Endodermal cell (in vitro differentiated cells): ENCODE measurements around the gene URB1. TPM values are rescaled to one million over a fixed set of nuclear protein-coding genes. Genes with fewer than 3 reads are reported as not detected.

ENCODE experiments used
- DNase-seq: peaks from one replicate; pipeline ENCODE4 v3.0.0-alpha.2; 2017
- H3K27ac ChIP-seq: 2 replicates; pipeline ENCODE4 v1.5.1; 2013; ENCODE audit warnings: mild to moderate bottlenecking, low read depth, low read length, moderate library complexity
- H3K27me3 ChIP-seq: 2 replicates; pipeline ENCODE4 v1.6.1; 2013; ENCODE audit warnings: mild to moderate bottlenecking, low read length, moderate library complexity; ENCODE audit not compliant: insufficient read depth, control insufficient read depth, poor library complexity, severe bottlenecking
- H3K36me3 ChIP-seq: 2 replicates; pipeline ENCODE4 v1.7.0; 2013; ENCODE audit warnings: mild to moderate bottlenecking, low read length, moderate library complexity; ENCODE audit not compliant: control insufficient read depth, insufficient read depth
- H3K4me1 ChIP-seq: one replicate; pipeline ENCODE4 v1.7.0; 2013; ENCODE audit warnings: low read length; ENCODE audit not compliant: control insufficient read depth, insufficient read depth
- H3K4me3 ChIP-seq: 2 replicates; pipeline ENCODE4 v1.5.1; 2013; ENCODE audit warnings: mild to moderate bottlenecking, low read length, moderate library complexity
- H3K9ac ChIP-seq: 2 replicates; pipeline ENCODE4 v1.6.1; 2013; ENCODE audit warnings: mild to moderate bottlenecking, low read length, moderate library complexity; ENCODE audit not compliant: poor library complexity, severe bottlenecking; ENCODE audit errors: extremely low read depth
- H3K9me3 ChIP-seq: 2 replicates; pipeline ENCODE4 v1.6.1; 2013; ENCODE audit warnings: mild to moderate bottlenecking, low read length, moderate library complexity; ENCODE audit not compliant: control insufficient read depth
- H3K27ac Mint-ChIP-seq: 2 replicates; pipeline ENCODE4 v1.8.0; 2020; ENCODE audit warnings: mixed read lengths
- H3K27me3 Mint-ChIP-seq: 2 replicates; pipeline ENCODE4 v1.8.0; 2021; ENCODE audit warnings: mild to moderate bottlenecking, mixed read lengths; ENCODE audit not compliant: insufficient read depth
- H3K36me3 Mint-ChIP-seq: 2 replicates; pipeline ENCODE4 v1.8.0; 2020; ENCODE audit warnings: low read depth, mixed read lengths
- H3K4me1 Mint-ChIP-seq: 2 replicates; pipeline ENCODE4 v1.8.0; 2020; ENCODE audit warnings: mixed read lengths
- H3K4me3 Mint-ChIP-seq: 2 replicates; pipeline ENCODE4 v1.8.0; 2020; ENCODE audit warnings: mild to moderate bottlenecking, moderate library complexity, mixed read lengths
- H3K9me3 Mint-ChIP-seq: 2 replicates; pipeline ENCODE4 v1.8.0; 2020; ENCODE audit warnings: mild to moderate bottlenecking, mixed read lengths
- whole genome bisulfite sequencing, 2 experiments: methylation state at CpG; one replicate each; pipeline versions ENCODE4 v1.1.5 to v1.1.7; 2013; ENCODE audit warnings: missing lambda C conversion rate in 2 of 2, mixed read lengths in 1 of 2; ENCODE audit not compliant: insufficient coverage in 1 of 2, insufficient read length in 1 of 2; 5-methylcytosine and 5-hydroxymethylcytosine counted together
- total RNA-seq, 2 donors: library from RNA; stranded (reverse); fragmentation: NEBNext Ultra II Directional in 1 of 2; extraction: Animal tissue kit (Norgen Biotek cat#: 25700) in 1 of 2; gene quantifications; 2 replicates in 1 of 2; 3 replicates in 1 of 2; pipeline ENCODE4 v1.2.1, GENCODE V29; 2021
- TF ChIP-seq, protein P1 (sequence below): fragments of 200-600 bp; sonication (generic); conservative IDR thresholded peaks from 2 replicates; pipeline ENCODE4 v1.5.0; 2021; ENCODE audit warnings: antibody characterized with exemption, mild to moderate bottlenecking

URB1 gene
- total RNA-seq, 2 donors from 2014 or later, result 9.4 to 14.0 TPM

DNA sequence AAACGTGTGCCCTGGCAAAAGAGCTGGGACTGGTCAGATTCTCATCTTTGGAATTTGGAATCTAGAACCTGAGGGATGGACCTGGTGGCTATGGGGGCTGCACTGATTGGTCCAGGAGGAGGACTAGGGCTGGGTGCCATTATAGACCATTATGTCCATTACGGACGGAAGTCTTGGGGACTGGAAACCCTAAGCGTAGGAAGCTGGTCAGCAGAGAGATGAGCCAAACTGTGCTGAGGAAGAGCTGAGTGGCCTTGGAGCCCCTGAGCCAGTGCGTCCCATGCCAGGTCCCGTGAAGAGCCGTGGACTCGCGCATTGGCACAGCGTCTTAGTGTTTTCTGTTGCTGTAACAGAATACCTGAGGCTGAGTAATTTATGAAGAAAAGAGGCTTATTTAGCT lies 84.1 kb downstream of the URB1 start:
- no peaks in the 10 kb centered on the region for H3K27me3 ChIP-seq
- H3K9ac ChIP-seq, result no peak overlapping the region
- Mint-ChIP-seq H3K27ac (no peak overlapping the region), H3K27me3 (no peaks in the 10 kb centered on the region), H3K36me3 (peaks cover 22% of the 10 kb centered on the region), H3K4me1 (peaks cover 8% of the 10 kb centered on the region), H3K4me3 (no peak overlapping the region), H3K9me3 (no peaks in the 10 kb centered on the region)
- H3K4me1 ChIP-seq, result no peaks in the 10 kb centered on the region
- peaks cover 12% of the 10 kb centered on the region for H3K36me3 ChIP-seq
- H3K9me3 ChIP-seq, result no peaks in the 10 kb centered on the region
- no peak overlapping the region for H3K27ac ChIP-seq
- no peak for DNase-seq
- TF ChIP-seq, protein P1, sequence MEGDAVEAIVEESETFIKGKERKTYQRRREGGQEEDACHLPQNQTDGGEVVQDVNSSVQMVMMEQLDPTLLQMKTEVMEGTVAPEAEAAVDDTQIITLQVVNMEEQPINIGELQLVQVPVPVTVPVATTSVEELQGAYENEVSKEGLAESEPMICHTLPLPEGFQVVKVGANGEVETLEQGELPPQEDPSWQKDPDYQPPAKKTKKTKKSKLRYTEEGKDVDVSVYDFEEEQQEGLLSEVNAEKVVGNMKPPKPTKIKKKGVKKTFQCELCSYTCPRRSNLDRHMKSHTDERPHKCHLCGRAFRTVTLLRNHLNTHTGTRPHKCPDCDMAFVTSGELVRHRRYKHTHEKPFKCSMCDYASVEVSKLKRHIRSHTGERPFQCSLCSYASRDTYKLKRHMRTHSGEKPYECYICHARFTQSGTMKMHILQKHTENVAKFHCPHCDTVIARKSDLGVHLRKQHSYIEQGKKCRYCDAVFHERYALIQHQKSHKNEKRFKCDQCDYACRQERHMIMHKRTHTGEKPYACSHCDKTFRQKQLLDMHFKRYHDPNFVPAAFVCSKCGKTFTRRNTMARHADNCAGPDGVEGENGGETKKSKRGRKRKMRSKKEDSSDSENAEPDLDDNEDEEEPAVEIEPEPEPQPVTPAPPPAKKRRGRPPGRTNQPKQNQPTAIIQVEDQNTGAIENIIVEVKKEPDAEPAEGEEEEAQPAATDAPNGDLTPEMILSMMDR, result no peak
- 81 to 85% methylated on average over 5 to 10 of the region's 10 CpGs for WGBS, 2 experiments
- H3K4me3 ChIP-seq, result no peak overlapping the region

- Mint-ChIP-seq H3K27ac (no peak overlapping the region), H3K4me1 (peaks cover 8% of the 10 kb centered on the region), H3K27me3 (no peaks in the 10 kb centered on the region), H3K36me3 (peaks cover 22% of the 10 kb centered on the region), H3K4me3 (no peak overlapping the region), H3K9me3 (no peaks in the 10 kb centered on the region)
- H3K9me3 ChIP-seq, result no peaks in the 10 kb centered on the region
- TF ChIP-seq, protein P1, result no peak
- 93 to 96% methylated on average over 2 to 4 of the region's 4 CpGs for whole genome bisulfite sequencing, 2 experiments
- no peak overlapping the region for H3K4me3 ChIP-seq
- no peaks in the 10 kb centered on the region for H3K4me1 ChIP-seq
- peaks cover 4% of the 10 kb centered on the region for H3K36me3 ChIP-seq
- DNase-seq, result no peak
- H3K9ac ChIP-seq, result no peak overlapping the region
- no peaks in the 10 kb centered on the region for H3K27me3 ChIP-seq
- no peak overlapping the region for H3K27ac ChIP-seq
These were observed 85.1 kb downstream of the URB1 start for GRCh38 chr21:32307706-32308105.

GRCh38 chr21:32306021-32306780 lies 86.6 kb downstream of the URB1 start:
- Mint-ChIP-seq H3K4me1 (peaks cover 8% of the 10 kb centered on the region), H3K27me3 (no peaks in the 10 kb centered on the region), H3K9me3 (no peaks in the 10 kb centered on the region), H3K36me3 (peaks cover 11% of the 10 kb centered on the region), H3K27ac (peak overlapping the region; percentile 35), H3K4me3 (no peak overlapping the region)
- TF ChIP-seq, protein P1, result peak; percentile 96
- Histone ChIP-seq H3K36me3 (peaks cover 8% of the 10 kb centered on the region), H3K4me3 (no peak overlapping the region), H3K27me3 (no peaks in the 10 kb centered on the region), H3K4me1 (no peaks in the 10 kb centered on the region), H3K9ac (no peak overlapping the region), H3K27ac (no peak overlapping the region), H3K9me3 (no peaks in the 10 kb centered on the region)
- peak; percentile 97 for DNase-seq
- 69 to 87% methylated on average over 8 to 22 of the region's 22 CpGs for WGBS, 2 experiments
